ENCODE results near the gene SUN1.

DNA sequence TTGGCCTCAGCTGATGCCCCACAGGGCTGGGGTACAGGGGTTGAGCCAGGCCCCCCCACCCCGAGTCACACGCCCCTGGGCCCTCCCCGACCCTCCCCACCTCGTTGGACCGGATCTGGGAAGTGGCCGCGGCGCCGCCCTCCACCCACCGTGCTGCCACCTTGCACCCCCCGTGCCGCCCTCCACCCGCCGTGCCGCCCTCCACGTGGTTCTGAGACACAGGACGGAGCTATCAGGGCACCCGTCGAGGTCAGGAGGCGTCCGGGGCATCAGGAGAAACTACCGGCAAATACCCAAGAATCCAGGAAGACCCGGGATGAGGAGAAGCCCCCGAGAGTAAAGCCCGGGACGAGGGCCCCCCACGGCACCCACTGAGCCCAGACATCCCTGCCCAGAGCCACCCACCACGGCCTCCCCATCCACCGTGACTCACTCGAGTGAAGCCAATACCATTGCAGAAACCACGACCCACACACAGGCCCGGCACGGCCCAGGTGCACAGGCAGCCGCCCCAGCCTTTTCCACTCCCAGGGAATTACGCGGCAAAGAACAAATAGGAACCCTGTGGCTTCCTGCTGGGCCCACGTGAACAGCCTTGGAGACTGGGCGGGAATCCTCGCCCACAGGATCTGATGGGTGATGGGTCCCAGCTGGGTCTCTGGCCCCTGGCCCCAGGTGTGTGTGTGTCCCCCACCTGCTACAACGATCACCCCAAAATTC, 88.2 kb downstream of the SUN1 start:
- TF ChIP-seq, protein P1, sequence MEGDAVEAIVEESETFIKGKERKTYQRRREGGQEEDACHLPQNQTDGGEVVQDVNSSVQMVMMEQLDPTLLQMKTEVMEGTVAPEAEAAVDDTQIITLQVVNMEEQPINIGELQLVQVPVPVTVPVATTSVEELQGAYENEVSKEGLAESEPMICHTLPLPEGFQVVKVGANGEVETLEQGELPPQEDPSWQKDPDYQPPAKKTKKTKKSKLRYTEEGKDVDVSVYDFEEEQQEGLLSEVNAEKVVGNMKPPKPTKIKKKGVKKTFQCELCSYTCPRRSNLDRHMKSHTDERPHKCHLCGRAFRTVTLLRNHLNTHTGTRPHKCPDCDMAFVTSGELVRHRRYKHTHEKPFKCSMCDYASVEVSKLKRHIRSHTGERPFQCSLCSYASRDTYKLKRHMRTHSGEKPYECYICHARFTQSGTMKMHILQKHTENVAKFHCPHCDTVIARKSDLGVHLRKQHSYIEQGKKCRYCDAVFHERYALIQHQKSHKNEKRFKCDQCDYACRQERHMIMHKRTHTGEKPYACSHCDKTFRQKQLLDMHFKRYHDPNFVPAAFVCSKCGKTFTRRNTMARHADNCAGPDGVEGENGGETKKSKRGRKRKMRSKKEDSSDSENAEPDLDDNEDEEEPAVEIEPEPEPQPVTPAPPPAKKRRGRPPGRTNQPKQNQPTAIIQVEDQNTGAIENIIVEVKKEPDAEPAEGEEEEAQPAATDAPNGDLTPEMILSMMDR (IDR thresholded peaks at IDR 0.05): no peak
- no peak for TF ChIP-seq POLR2A (IDR thresholded peaks at IDR 0.05)

All from uterus (tissue), 2 donors.